A549 (cell line): ENCODE data around the gene PTX4. TPM values are rescaled to one million over a fixed set of nuclear protein-coding genes. Genes with fewer than 3 reads are reported as not detected.

Source experiments
- ATAC-seq, 2 experiments: fragments of 200-7000 bp in 1 of 2; fragments of >200 bp in 1 of 2; cut with Nextera tagmentation in 1 of 2; cut with Tn5 transposase in 1 of 2; 3 replicates each; pipeline versions ENCODE4 v1.8.0 to v1.9.1; 2018 to 2020; ENCODE audit warnings: mild to moderate bottlenecking in 1 of 2, moderate library complexity in 1 of 2
- CTCF ChIA-PET: fragments of 300-600 bp; sonication (Branson Sonifier 250); formaldehyde crosslinking; extraction: SDS; loops from one replicate; lab custom pipeline; 2021; ENCODE audit warnings: antibody characterized with exemption, inconsistent platforms; lab: Yijun Ruan, JAX
- POLR2A ChIA-PET: fragments of 350-600 bp; formaldehyde crosslinking; extraction: SDS; loops from one replicate; lab custom pipeline; 2021; ENCODE audit warnings: antibody characterized with exemption, inconsistent platforms; lab: Yijun Ruan, JAX
- DNase-seq, 2 experiments: peaks; one replicate each; pipeline versions ENCODE4 v3.0.0 to v3.0.0-alpha.2; 2011 to 2016; ENCODE audit warnings: low read depth in 1 of 2, low spot score in 1 of 2
- FAIRE-seq: peaks from 2 replicates; lab custom pipeline; 2011; peaks lifted over from hg19 to GRCh38; lab: Jason Lieb, UNC
- H3K27ac ChIP-seq, 2 experiments: fragments of >200 bp; sonication (Bioruptor Twin); formaldehyde crosslinking; 3 replicates each; pipeline ENCODE4 v1.5.1; 2016 to 2017
- H3K4me1 ChIP-seq: fragments of >200 bp; sonication (Bioruptor Twin); formaldehyde crosslinking; 3 replicates; pipeline ENCODE4 v1.6.1; 2016
- H3K4me2 ChIP-seq: fragments of >200 bp; sonication (Bioruptor Twin); formaldehyde crosslinking; 3 replicates; pipeline ENCODE4 v1.6.1; 2016
- H3K4me3 ChIP-seq: fragments of >200 bp; sonication (Bioruptor Twin); formaldehyde crosslinking; 3 replicates; pipeline ENCODE4 v1.5.1; 2016
- H3K9me3 ChIP-seq: fragments of >200 bp; sonication (Bioruptor Twin); formaldehyde crosslinking; 3 replicates; pipeline ENCODE4 v1.6.1; 2016
- CBX2 ChIP-seq: fragments of 200-600 bp; sonication (generic); IDR thresholded peaks from 2 replicates; pipeline ENCODE4 v1.6.1; 2016; ENCODE audit warnings: low read depth, mild to moderate bottlenecking, borderline replicate concordance
- CEBPB ChIP-seq, 2 experiments: fragments of >200 bp in 1 of 2; sonication (Bioruptor Twin) in 1 of 2; formaldehyde crosslinking in 1 of 2; IDR thresholded peaks; 2 replicates each; pipeline ENCODE4 v1.6.1; 2012 to 2016
- CHD4 ChIP-seq: fragments of 200-600 bp; sonication (generic); IDR thresholded peaks from 2 replicates; pipeline ENCODE4 v1.6.1; 2016; ENCODE audit warnings: antibody characterized with exemption, mild to moderate bottlenecking, borderline replicate concordance
- EP300 ChIP-seq, 2 experiments: fragments of >200 bp; sonication (Bioruptor Twin); formaldehyde crosslinking; IDR thresholded peaks; 2 replicates in 1 of 2; 3 replicates in 1 of 2; pipeline ENCODE4 v1.6.1; 2016 to 2017
- ESRRA ChIP-seq: fragments of 150-350 bp; IDR thresholded peaks from 2 replicates; pipeline ENCODE4 v1.6.1; 2014; ENCODE audit warnings: mild to moderate bottlenecking, low read length, borderline replicate concordance
- MYC ChIP-seq: IDR thresholded peaks from 2 replicates; pipeline ENCODE4 v1.6.1; 2012; ENCODE audit warnings: mild to moderate bottlenecking, inconsistent platforms, low read length, improper control_type of control experiment, borderline replicate concordance
- NPAS2 ChIP-seq: fragments of 250-450 bp; sonication (Bioruptor Pico); IDR thresholded peaks from 2 replicates; pipeline ENCODE4 v1.8.0; 2022; ENCODE audit warnings: mild to moderate bottlenecking, moderate library complexity, borderline replicate concordance
- PHF8 ChIP-seq: fragments of 200-600 bp; sonication (generic); IDR thresholded peaks from 2 replicates; pipeline ENCODE4 v1.6.1; 2016; ENCODE audit warnings: low read depth, mild to moderate bottlenecking, antibody characterized with exemption, moderate library complexity, borderline replicate concordance
- POLR2AphosphoS2 ChIP-seq: conservative IDR thresholded peaks from 2 replicates; pipeline ENCODE4 v1.6.1; 2012; ENCODE audit warnings: low read length, improper control_type of control experiment, inconsistent platforms
- RARB ChIP-seq: fragments of 250-450 bp; sonication (Bioruptor Pico); IDR thresholded peaks from 2 replicates; pipeline ENCODE4 v1.8.0; 2021; ENCODE audit warnings: mild to moderate bottlenecking, moderate library complexity
- RFX5 ChIP-seq: fragments of 450-650 bp; IDR thresholded peaks from 2 replicates; pipeline ENCODE4 v1.7.1; 2014; ENCODE audit warnings: antibody characterized with exemption, mild to moderate bottlenecking, moderate library complexity
- ZC3H11A ChIP-seq: fragments of 450-650 bp; IDR thresholded peaks from 2 replicates; pipeline ENCODE4 v1.6.1; 2014; ENCODE audit warnings: antibody characterized with exemption, mild to moderate bottlenecking
- ZNF302 ChIP-seq: fragments of 250-450 bp; sonication (Bioruptor Pico); IDR thresholded peaks from 2 replicates; pipeline ENCODE4 v1.9.0; 2021; ENCODE audit warnings: inconsistent platforms, mild to moderate bottlenecking, moderate library complexity
- ZSCAN20 ChIP-seq: fragments of 250-450 bp; sonication (Bioruptor Pico); IDR thresholded peaks from 2 replicates; pipeline ENCODE4 v1.8.0; 2022; ENCODE audit warnings: mild to moderate bottlenecking, moderate library complexity
- WGBS: methylation state at CpG from one replicate; pipeline ENCODE4 v1.1.6; 2017; ENCODE audit errors: missing lambda C conversion rate; 5-methylcytosine and 5-hydroxymethylcytosine counted together
- polyA plus RNA-seq, 4 experiments: library from polyadenylated mRNA; depleted of rRNA in 3 of 4; stranded (reverse); fragments of >200 nt; fragmentation: RNase III in 1 of 4; extraction: RNeasy Plus Mini Kit Qiagen cat#74134 plus additional on column Dnase treatment in 1 of 4; gene quantifications; 2 replicates in 3 of 4; 3 replicates in 1 of 4; pipeline ENCODE4 v1.2.3, GENCODE V29; 2011 to 2017
- TF ChIP-seq, protein P1 (sequence below): fragments of 200-600 bp; sonication (generic); IDR thresholded peaks from 2 replicates; pipeline ENCODE4 v1.6.1; 2016; ENCODE audit warnings: antibody characterized with exemption, mild to moderate bottlenecking, moderate library complexity
- TF ChIP-seq, protein P2 (sequence below): fragments of 450-650 bp; IDR thresholded peaks from 2 replicates; pipeline ENCODE4 v1.6.1; 2014; ENCODE audit warnings: antibody characterized with exemption
- TF ChIP-seq, protein P3 (sequence below): IDR thresholded peaks from 2 replicates; pipeline ENCODE4 v1.6.1; 2012
- TF ChIP-seq, protein P4 (sequence below): fragments of 250-450 bp; sonication (Bioruptor Pico); IDR thresholded peaks from 2 replicates; pipeline ENCODE4 v1.5.0; 2021; ENCODE audit warnings: mild to moderate bottlenecking, moderate library complexity, borderline replicate concordance

The PTX4 gene
- polyA plus RNA-seq, 2 of the 4 experiments (the other 2 are of a cell fraction), result not detected

DNA sequence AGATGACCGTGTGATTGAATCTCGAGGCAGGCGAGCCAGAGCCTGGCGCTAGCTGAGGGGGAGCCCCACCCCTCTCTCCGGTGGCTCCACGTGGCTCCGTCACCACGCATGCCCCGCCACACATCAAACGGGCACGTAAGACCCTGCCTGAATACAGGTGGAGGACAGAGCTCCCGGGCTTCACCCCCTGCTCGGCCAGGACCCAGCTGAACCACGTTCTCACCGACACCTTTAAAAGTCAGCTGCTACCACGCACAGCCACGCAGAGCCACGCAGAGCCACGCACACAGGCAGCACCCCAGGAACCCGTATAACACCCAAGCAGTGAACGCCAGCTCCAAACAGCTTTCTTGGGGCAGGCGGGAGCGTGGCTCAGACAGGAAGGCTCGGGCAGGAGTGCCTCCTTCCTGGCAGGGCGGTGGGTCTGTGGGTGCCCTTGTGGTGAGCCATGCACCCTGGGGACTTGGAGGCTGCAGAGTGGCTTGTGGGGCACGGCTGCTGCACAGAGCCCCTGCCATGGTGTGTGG lies 49.1 kb upstream of the PTX4 start:
- Histone ChIP-seq H3K4me1 (no peaks in the 10 kb centered on the region), H3K27ac (no peak overlapping the region), H3K4me3 (no peak overlapping the region), H3K4me2 (no peak overlapping the region), H3K9me3 (no peaks in the 10 kb centered on the region)
- TF ChIP-seq ZC3H11A, result no peak
- TF ChIP-seq, protein P1, sequence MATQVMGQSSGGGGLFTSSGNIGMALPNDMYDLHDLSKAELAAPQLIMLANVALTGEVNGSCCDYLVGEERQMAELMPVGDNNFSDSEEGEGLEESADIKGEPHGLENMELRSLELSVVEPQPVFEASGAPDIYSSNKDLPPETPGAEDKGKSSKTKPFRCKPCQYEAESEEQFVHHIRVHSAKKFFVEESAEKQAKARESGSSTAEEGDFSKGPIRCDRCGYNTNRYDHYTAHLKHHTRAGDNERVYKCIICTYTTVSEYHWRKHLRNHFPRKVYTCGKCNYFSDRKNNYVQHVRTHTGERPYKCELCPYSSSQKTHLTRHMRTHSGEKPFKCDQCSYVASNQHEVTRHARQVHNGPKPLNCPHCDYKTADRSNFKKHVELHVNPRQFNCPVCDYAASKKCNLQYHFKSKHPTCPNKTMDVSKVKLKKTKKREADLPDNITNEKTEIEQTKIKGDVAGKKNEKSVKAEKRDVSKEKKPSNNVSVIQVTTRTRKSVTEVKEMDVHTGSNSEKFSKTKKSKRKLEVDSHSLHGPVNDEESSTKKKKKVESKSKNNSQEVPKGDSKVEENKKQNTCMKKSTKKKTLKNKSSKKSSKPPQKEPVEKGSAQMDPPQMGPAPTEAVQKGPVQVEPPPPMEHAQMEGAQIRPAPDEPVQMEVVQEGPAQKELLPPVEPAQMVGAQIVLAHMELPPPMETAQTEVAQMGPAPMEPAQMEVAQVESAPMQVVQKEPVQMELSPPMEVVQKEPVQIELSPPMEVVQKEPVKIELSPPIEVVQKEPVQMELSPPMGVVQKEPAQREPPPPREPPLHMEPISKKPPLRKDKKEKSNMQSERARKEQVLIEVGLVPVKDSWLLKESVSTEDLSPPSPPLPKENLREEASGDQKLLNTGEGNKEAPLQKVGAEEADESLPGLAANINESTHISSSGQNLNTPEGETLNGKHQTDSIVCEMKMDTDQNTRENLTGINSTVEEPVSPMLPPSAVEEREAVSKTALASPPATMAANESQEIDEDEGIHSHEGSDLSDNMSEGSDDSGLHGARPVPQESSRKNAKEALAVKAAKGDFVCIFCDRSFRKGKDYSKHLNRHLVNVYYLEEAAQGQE, result no peak
- TF ChIP-seq, protein P2, sequence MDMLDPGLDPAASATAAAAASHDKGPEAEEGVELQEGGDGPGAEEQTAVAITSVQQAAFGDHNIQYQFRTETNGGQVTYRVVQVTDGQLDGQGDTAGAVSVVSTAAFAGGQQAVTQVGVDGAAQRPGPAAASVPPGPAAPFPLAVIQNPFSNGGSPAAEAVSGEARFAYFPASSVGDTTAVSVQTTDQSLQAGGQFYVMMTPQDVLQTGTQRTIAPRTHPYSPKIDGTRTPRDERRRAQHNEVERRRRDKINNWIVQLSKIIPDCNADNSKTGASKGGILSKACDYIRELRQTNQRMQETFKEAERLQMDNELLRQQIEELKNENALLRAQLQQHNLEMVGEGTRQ, result no peak
- TF ChIP-seq ESRRA, result no peak
- no peak for TF ChIP-seq PHF8
- no peak for TF ChIP-seq ZSCAN20 (CRISPR knock-in tag)
- no peak for TF ChIP-seq POLR2AphosphoS2
- TF ChIP-seq NPAS2 (CRISPR knock-in tag), result no peak
- no peak for TF ChIP-seq RARB
- no peak for TF ChIP-seq RFX5
- TF ChIP-seq CBX2, result no peak
- TF ChIP-seq CEBPB (IDR thresholded peaks at IDR 0.05), result no peak
- no peak for TF ChIP-seq ZNF302 (CRISPR knock-in tag)
- FAIRE-seq, result no peak
- WGBS, result 89% methylated on average over 20 of the region's 26 CpGs
- no peak for DNase-seq
- CTCF ChIA-PET, result interaction anchor here (1.1 to 1.2 kb wide), 2 partner anchors 79 to 168 kb away, joined by 4 to 5 read pairs; partner anchors contain the start of gene MAPK8IP3
- no peak for ATAC-seq
- POLR2A ChIA-PET, result no interaction called here

DNA sequence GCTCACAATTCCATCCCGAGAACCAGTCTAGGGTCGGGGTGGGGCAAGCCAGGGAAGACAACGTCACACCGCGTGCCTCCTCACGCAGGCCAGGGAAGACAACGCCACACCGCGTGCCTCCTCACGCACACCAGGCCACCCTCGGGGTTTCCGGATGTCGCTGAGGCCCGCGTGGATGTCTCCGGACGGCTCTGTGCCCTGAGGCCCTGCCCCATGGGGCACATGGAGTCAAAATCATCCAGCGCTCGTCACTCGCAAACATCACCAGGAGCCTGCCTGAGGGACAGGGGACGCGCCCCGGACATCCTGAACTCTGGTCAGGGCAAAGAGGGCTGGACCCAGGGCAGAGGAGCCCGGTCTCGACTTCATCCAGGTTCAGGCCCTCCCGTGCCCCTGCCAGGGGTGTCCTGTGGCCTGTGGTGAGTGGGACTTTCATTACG lies 48.4 kb upstream of the PTX4 start:
- CTCF ChIA-PET, result no interaction called here
- DNase-seq, result no peak
- ATAC-seq, result no peak
- POLR2A ChIA-PET, result no interaction called here
- H3K4me2 ChIP-seq, result no peak overlapping the region
- no peak overlapping the region for H3K27ac ChIP-seq
- H3K4me3 ChIP-seq, result no peak overlapping the region
- FAIRE-seq, result no peak
- 90% methylated on average over 19 of the region's 27 CpGs for WGBS
- no peaks in the 10 kb centered on the region for H3K9me3 ChIP-seq
- TF ChIP-seq MYC (no peak), EP300 (IDR thresholded peaks at IDR 0.05) (no peak), CHD4 (no peak), RARB (no peak)
- TF ChIP-seq, protein P3, sequence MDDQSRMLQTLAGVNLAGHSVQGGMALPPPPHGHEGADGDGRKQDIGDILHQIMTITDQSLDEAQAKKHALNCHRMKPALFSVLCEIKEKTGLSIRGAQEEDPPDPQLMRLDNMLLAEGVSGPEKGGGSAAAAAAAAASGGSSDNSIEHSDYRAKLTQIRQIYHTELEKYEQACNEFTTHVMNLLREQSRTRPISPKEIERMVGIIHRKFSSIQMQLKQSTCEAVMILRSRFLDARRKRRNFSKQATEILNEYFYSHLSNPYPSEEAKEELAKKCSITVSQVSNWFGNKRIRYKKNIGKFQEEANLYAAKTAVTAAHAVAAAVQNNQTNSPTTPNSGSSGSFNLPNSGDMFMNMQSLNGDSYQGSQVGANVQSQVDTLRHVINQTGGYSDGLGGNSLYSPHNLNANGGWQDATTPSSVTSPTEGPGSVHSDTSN, result no peak
- TF ChIP-seq, protein P4, sequence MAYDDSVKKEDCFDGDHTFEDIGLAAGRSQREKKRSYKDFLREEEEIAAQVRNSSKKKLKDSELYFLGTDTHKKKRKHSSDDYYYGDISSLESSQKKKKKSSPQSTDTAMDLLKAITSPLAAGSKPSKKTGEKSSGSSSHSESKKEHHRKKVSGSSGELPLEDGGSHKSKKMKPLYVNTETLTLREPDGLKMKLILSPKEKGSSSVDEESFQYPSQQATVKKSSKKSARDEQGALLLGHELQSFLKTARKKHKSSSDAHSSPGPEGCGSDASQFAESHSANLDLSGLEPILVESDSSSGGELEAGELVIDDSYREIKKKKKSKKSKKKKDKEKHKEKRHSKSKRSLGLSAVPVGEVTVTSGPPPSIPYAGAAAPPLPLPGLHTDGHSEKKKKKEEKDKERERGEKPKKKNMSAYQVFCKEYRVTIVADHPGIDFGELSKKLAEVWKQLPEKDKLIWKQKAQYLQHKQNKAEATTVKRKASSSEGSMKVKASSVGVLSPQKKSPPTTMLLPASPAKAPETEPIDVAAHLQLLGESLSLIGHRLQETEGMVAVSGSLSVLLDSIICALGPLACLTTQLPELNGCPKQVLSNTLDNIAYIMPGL (CRISPR knock-in tag), result no peak
- H3K4me1 ChIP-seq, result no peaks in the 10 kb centered on the region
